Measurements from ENCODE around the gene PLA2G4A.
A peak's percentile ranks its signal among the peaks of the same experiment; 100 is the strongest.

The PLA2G4A gene

GRCh38 chr1:186948535-186948934 lies 119.8 kb downstream of the PLA2G4A start:
- DNase-seq (ENCODE audit: low read depth) = peak; percentile 55
- no peak for TF ChIP-seq CTCF (conservative IDR thresholded peaks at IDR 0.05; ENCODE audit: low read depth, low read length)
- H3K4me3 ChIP-seq (ENCODE audit: low read depth, low read length) = no peak overlapping the region

GRCh38 chr1:186949173-186949572 lies 120.4 kb downstream of the PLA2G4A start:
- TF ChIP-seq CTCF (conservative IDR thresholded peaks at IDR 0.05; ENCODE audit: low read depth, low read length) = no peak
- H3K4me3 ChIP-seq (ENCODE audit: low read depth, low read length) = no peak overlapping the region
- DNase-seq (ENCODE audit: low read depth) = no peak

- peak; percentile 70 for DNase-seq (ENCODE audit: low read depth)
- TF ChIP-seq CTCF (conservative IDR thresholded peaks at IDR 0.05; ENCODE audit: low read depth, low read length) = no peak
- no peak overlapping the region for H3K4me3 ChIP-seq (ENCODE audit: low read depth, low read length)
Observed at GRCh38 chr1:186950547-186950946, 121.8 kb downstream of the PLA2G4A start.

- H3K4me3 ChIP-seq (ENCODE audit: low read depth, low read length) = no peak overlapping the region
- TF ChIP-seq CTCF (conservative IDR thresholded peaks at IDR 0.05; ENCODE audit: low read depth, low read length) = no peak
- no peak for DNase-seq (ENCODE audit: low read depth)
Observed at GRCh38 chr1:186953876-186954275, 125.1 kb downstream of the PLA2G4A start.

- TF ChIP-seq CTCF (conservative IDR thresholded peaks at IDR 0.05; ENCODE audit: low read depth, low read length) = no peak
- H3K4me3 ChIP-seq (ENCODE audit: low read depth, low read length) = no peak overlapping the region
- no peak for DNase-seq (ENCODE audit: low read depth)
Observed at GRCh38 chr1:186957314-186957713, 128.6 kb downstream of the PLA2G4A start.

- no peak overlapping the region for H3K4me3 ChIP-seq (ENCODE audit: low read depth, low read length)
- DNase-seq (ENCODE audit: low read depth) = peak; percentile 78
- no peak for TF ChIP-seq CTCF (conservative IDR thresholded peaks at IDR 0.05; ENCODE audit: low read depth, low read length)
Observed at GRCh38 chr1:186958520-186958919, 129.8 kb downstream of the PLA2G4A start.

GRCh38 chr1:186960861-186961260 lies 132.1 kb downstream of the PLA2G4A start:
- no peak overlapping the region for H3K4me3 ChIP-seq (ENCODE audit: low read depth, low read length)
- peak; percentile 30 for DNase-seq (ENCODE audit: low read depth)
- no peak for TF ChIP-seq CTCF (conservative IDR thresholded peaks at IDR 0.05; ENCODE audit: low read depth, low read length)
